ENCODE measurements around the gene SATB2. TPM values are rescaled to one million over a fixed set of nuclear protein-coding genes. Genes with fewer than 3 reads are reported as not detected.

The SATB2 gene
- total RNA-seq, 1 donor from 2014 or later: 2.7 TPM

DNA sequence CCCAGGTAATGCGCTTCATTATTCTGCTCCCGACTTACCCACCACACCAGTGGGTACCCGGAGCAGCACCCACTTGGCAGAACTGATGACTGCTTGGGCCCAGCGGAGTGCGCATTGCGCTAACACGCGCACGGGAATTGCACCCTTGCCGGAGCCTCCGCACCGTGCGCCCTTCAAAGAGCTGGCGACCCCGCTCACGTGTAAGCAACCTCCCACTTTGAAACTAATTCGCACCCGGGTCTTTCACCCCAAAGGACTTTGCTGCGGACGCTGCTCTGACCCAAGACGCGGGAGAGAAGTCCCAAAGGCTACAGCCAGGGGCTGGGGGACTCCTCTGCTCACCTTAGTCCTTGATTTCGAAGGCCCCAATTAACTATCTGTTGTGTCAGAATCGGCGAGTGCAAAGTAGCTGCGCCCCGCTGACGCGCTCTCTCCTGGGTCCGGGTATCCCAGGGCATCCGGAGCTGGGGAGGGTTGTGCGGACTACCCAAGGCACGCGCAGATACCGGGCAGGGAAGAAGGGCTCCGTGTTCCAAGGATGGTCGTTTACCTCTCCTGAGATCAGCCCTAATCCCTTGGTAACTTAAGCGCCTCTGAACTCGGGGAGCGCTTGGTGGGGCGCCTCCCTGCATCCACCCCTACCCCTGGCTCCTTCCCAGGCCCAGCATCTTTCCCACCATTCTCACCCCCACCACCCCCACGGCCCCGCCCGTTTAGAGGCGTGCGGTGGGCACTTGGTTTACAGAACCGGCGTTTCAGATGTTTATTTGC is 13.1 kb upstream of the SATB2 start:
- H3K4me3 ChIP-seq (ENCODE audit: low read depth, low read length): peak overlapping the region; percentile 38
- no peak for DNase-seq (ENCODE audit: low read depth)
- TF ChIP-seq, protein P1, sequence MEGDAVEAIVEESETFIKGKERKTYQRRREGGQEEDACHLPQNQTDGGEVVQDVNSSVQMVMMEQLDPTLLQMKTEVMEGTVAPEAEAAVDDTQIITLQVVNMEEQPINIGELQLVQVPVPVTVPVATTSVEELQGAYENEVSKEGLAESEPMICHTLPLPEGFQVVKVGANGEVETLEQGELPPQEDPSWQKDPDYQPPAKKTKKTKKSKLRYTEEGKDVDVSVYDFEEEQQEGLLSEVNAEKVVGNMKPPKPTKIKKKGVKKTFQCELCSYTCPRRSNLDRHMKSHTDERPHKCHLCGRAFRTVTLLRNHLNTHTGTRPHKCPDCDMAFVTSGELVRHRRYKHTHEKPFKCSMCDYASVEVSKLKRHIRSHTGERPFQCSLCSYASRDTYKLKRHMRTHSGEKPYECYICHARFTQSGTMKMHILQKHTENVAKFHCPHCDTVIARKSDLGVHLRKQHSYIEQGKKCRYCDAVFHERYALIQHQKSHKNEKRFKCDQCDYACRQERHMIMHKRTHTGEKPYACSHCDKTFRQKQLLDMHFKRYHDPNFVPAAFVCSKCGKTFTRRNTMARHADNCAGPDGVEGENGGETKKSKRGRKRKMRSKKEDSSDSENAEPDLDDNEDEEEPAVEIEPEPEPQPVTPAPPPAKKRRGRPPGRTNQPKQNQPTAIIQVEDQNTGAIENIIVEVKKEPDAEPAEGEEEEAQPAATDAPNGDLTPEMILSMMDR (conservative IDR thresholded peaks at IDR 0.05; ENCODE audit: low read depth, low read length): no peak

DNA sequence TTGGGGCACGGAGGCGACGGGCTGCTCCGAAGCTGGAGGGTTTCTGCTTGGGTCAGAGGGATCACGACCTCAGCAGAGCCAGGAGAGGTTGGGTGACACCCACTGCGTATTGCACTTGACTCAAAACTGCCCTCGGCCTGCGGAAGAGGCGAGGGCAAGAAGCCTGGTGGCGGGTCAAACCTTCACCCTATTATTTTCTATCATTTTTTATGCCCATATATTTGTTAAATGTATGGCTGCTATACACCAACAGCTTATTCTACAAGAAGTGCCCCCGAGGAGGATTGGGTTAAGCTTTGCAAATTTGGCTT is 12.6 kb upstream of the SATB2 start:
- TF ChIP-seq, protein P1 (conservative IDR thresholded peaks at IDR 0.05; ENCODE audit: low read depth, low read length): no peak
- no peak overlapping the region for H3K4me3 ChIP-seq (ENCODE audit: low read depth, low read length)
- DNase-seq (ENCODE audit: low read depth): no peak

DNA sequence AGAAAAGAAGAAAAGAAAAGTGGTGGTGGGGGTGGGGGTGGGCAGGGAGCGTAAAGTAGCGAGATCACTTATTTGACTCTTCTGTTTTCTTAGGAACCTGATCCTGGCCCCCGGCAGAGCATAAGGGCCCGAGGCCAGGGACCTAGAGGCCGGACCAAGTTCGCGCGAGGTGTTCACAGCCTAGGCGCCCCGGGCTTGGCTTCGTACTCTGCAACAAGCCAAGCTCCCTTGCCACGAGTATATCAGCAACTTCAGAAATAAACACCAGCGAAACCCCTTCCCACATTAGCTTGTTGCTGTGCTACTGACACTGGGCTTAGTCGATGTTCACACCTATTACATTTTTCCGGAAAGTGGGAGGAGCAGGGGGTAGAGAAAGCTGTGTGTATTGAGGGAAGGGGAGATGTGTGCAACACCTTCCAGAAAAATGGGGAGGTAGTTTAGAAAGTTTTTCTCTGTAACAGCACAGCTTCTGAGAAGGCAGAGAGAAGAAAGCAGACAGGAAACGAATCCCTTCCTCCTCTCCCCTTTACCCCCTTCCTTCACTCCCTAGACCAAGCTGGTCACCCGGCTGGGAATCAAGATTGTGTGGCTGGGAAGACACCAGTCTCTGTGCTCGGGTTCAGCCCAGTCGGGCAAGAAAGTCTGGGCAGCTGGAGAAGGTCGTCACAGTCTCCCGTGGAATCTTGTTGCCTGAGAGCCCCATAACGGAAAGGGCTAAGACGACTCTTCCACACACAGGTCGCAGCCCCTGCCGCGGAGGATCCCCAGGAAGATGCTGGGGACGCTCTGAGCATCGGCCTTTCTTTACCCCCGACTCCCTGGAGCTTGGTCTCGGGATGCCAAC is 12.0 kb upstream of the SATB2 start:
- no peak for DNase-seq (ENCODE audit: low read depth)
- H3K4me3 ChIP-seq (ENCODE audit: low read depth, low read length): no peak overlapping the region
- TF ChIP-seq, protein P1 (conservative IDR thresholded peaks at IDR 0.05; ENCODE audit: low read depth, low read length): no peak

DNA sequence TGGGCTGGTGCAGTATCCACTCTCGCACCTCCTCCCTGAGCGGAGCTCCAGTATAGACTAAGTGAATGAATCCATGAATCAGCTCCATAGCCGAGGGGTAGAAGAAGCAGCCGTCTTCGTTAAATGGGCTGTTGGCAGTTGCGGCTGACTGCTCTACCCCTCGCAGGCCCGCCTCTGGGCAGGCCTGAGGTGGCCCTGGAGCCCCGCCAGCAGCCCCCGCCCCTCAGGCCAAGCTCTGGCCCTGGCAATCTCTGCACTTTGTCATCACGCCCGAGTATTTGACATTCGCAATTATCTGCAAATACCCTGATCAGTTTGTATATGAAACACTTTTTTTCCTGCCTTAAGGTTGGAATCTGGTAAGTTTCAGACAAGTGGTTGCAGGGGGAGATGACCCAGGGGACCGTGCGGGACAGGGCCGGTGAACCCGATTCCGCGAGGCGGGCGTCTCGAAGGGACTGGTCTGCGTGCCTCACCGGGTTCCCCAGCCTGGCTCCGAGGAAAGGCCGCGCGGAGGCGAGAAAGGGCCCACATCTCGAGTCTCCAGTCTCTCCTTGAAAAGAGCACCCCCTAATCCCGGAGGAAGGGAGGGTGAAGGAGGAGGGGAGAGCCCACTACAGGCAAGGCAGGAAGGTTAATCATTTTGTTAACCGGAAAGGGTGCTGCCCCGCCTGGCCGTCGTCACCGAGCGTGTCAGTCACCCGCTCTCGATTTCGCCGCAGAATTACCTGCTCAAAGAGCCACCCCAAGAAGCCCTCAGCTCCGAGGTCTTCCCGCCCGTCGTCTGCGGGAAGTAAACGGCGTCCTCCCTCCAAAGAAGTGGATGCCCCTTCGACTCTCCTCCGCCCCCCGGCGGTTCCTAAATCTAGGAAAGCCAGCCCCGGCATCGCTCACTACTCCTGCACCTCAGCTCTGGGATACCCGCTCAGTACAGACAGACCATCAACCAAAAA is 11.1 kb upstream of the SATB2 start:
- peak overlapping the region; percentile 42 for H3K4me3 ChIP-seq (ENCODE audit: low read depth, low read length)
- TF ChIP-seq, protein P1 (conservative IDR thresholded peaks at IDR 0.05; ENCODE audit: low read depth, low read length): peak; percentile 30
- DNase-seq (ENCODE audit: low read depth): no peak

DNA sequence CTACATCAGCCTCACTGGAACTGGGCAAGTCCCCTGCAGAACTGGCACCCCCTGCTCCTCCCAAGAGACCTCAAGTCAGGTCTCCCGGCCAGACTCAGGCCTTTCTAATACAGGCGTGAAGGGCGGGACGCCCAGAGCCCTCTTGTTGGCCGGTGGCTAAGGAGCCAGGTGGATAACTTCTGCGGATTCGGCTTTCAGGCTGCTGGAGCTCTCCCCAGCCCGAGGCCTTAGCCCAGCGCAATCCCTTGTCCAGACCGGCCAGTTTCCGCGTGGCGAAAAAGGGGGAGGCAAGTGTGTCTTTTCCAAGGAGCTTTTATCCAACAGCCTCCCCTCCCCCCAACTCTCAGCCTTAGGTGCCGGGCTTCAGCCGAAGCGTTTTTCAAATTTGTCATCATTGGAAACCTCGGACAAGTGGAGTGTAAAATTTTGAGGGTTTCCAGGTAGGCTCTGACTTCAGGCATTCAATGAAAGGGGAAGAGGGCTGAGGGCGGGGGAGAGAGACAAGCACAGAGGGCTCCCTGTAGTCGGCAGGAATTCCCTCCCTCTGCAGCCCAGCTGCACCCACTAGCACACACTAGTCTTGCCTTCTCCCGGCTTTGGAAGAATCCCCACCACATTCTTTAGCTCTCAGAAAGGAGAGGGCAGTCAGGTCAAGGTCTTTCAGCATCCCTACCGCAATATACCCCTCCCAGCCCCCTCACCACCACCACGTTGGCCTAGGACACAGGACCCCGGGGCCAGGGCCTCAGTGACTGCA is 9.5 kb upstream of the SATB2 start:
- no peak for DNase-seq (ENCODE audit: low read depth)
- no peak overlapping the region for H3K4me3 ChIP-seq (ENCODE audit: low read depth, low read length)
- TF ChIP-seq, protein P1 (conservative IDR thresholded peaks at IDR 0.05; ENCODE audit: low read depth, low read length): no peak

DNA sequence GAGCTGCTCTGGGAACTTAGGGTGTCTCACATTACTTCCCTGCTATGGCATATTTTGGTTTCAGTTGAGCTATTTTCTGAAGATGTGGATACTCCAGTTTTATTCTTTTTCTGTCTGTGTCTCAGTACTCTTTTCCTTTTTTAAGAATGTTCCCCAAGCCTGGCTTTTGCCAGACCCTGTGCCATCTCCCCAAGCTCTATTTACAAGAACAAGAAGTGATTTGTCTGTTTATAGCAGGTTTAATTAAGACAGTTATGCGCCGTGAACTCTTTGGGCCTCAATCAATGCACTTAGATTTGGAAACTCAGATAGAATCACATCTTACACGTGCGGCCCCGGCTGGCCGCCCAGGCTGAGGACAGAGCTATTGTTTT is 8.9 kb upstream of the SATB2 start:
- TF ChIP-seq, protein P1 (conservative IDR thresholded peaks at IDR 0.05; ENCODE audit: low read depth, low read length): no peak
- no peak overlapping the region for H3K4me3 ChIP-seq (ENCODE audit: low read depth, low read length)
- no peak for DNase-seq (ENCODE audit: low read depth)
